ENCODE measurements around the gene RPL18A.

DNA sequence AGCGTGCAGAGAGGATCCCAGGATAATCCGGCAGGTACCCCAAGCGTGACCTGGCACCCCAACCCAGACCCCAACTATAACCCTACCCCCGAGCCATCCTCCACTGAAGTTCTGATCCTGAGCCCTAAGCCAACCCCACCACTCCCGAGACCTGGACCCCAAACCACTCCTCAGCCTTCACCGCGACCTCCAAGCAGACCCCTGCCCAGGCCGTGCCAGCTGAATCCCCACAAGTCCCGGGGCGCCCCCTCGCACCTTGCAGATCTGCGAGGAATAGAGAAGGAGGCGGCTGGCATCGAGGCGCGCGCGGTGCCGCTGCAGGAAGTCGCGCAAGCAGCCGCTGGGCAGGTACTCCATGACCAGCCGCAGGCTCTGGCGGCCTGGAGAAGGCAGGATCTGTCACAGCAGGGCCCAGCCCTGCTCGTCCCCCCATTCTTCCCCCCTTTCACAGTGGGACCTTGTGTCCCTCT is 28.3 kb upstream of the RPL18A start:
- no peak for TF ChIP-seq REST (IDR thresholded peaks at IDR 0.05; ENCODE audit: low read depth, low read length)
- TF ChIP-seq, protein P1, sequence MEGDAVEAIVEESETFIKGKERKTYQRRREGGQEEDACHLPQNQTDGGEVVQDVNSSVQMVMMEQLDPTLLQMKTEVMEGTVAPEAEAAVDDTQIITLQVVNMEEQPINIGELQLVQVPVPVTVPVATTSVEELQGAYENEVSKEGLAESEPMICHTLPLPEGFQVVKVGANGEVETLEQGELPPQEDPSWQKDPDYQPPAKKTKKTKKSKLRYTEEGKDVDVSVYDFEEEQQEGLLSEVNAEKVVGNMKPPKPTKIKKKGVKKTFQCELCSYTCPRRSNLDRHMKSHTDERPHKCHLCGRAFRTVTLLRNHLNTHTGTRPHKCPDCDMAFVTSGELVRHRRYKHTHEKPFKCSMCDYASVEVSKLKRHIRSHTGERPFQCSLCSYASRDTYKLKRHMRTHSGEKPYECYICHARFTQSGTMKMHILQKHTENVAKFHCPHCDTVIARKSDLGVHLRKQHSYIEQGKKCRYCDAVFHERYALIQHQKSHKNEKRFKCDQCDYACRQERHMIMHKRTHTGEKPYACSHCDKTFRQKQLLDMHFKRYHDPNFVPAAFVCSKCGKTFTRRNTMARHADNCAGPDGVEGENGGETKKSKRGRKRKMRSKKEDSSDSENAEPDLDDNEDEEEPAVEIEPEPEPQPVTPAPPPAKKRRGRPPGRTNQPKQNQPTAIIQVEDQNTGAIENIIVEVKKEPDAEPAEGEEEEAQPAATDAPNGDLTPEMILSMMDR (IDR thresholded peaks at IDR 0.05) = no peak

Data from SK-N-SH (cell line).